Activated naive CD8-positive, alpha-beta T cell treated with anti-CD3 and anti-CD28 coated beads, Interleukin-2, amount 50 U/mL, for 16 hours (primary cell): ENCODE measurements around the gene FANCG.

ENCODE experiments used
- DNase-seq: peaks from one replicate; pipeline ENCODE4 v3.0.0-alpha.2; 2020; ENCODE audit warnings: low read depth, low spot score

FANCG gene

DNA sequence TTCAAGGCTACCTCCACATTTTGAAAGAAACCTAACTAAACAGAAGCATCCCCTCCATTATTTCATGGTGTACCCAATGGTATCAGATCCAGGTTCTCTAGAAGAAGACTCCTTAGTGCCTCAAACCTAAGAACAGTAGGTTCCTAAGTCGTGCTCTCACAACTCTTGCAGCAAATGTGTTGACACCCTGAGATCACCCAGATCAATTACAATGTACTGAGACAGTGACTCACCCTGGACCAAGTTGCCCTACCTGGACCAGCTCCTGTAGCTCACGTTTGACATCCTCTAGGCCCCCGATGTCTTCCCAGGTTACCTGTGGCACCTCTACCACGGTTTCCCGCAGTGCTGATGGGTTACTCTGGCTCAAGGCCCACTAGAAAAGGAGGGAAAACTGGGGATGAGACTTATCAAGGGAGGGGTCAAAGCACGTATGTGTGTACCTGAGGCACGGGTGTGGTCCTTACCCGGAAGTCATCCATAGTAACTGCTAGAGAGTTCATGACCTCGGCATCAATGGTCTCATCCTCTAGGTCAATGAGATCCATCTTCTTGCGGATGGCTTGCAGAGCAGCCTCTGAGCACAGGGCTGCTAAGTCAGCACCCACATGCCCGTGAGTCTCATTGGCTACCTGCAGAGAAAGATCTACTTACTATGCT, 19.1 kb downstream of the FANCG start:
- DNase-seq, result no peak

DNA sequence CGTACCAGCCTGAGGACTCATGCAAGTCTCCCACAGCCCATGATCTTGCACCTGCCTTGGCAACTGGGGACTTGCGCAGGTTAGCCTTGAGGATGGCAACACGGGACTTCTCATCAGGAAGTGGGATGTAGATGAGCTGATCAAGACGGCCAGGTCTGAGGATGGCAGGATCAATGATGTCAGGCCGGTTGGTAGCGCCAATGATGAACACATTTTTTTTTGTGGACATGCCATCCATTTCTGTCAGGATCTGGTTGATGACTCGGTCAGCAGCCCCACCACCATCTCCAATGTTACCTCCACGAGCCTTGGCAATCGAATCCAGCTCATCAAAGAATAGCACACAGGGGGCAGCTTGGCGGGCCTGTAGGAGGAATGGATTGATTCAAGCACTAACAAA, 20.3 kb downstream of the FANCG start:
- DNase-seq, result no peak

DNA sequence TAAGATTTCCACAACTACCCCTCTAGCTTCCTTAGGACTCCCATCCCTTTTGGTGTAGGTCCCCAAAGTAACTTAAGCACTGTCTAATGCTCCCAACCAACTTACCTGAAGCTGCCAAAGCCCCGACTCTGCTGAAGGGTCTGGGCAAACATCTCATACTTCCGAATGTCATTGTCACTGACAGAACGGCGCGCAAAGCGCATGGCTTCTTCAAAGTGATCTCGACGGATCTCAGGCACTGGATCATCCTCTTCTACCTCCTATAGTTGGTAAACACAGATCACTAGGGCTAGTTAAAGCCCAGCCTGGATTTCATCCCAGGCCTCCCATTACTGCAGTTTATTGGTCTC, 22.5 kb downstream of the FANCG start:
- no peak for DNase-seq

DNA sequence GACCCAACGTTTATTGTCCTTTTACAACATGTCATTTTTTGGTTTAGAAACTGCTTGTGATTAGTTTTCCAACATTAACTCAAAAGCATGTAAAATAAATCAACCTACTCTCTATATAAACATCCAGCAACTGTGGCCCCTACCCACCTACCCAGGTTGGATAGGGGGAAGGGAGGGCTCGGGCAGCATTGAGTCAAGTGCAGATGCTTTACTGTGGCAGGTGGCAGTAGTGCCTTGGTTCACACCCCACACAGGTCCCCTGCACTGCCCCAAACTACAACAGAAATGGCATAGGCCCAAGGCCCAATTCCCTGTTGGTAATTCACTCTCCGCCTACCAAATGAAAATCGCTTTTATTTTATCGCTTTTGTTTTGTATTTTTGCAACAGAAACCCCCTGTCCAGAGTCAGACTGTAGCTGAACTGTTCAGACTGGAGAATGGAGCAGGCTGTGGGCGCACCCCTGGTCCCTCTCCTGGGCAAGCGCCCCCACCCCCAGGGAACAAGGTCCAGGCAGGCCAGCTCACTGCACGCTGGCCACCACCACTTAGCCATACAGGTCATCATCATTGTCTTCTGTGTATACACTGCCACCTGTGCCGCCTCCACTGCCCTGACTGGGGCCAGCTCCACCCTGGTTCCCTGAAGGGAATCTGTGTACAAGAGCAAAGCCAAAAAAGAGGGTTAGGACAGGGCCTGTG, 23.0 kb downstream of the FANCG start:
- no peak for DNase-seq

DNA sequence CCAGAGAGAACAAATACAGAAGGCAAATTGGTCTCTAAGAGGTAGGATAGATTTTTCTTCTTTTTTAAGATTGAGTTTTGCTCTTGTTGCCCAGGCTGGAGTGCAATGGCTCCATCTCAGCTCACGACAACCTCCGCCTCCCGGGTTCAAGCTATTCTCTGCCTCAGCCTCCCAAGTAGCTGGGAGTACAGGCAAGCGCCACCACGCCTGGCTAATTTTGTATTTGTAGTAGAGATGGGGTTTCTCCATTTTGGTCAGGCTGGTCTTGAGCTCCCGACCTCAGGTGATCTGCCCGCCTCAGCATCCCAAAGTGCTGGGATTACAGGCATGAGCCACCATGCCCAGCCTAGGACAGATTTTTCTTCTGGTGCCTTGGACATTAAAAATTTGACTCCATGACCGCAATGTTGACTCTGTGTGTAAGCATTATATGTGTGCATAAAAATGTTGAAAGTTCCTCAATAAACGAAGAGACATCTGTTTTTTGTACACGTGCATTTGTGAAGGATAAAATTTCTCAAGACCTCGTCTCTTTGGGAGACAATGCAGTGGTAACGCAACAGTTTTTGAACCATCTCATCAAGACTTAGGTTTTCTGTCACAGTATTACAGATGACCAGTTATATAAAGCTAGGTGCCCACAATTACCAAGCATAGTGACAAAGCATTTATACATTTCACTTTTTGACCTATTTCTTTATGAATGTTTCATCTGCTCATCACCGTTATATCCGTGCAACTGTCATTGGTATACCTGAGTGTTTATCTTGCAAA, 24.7 kb downstream of the FANCG start:
- DNase-seq, result no peak

DNA sequence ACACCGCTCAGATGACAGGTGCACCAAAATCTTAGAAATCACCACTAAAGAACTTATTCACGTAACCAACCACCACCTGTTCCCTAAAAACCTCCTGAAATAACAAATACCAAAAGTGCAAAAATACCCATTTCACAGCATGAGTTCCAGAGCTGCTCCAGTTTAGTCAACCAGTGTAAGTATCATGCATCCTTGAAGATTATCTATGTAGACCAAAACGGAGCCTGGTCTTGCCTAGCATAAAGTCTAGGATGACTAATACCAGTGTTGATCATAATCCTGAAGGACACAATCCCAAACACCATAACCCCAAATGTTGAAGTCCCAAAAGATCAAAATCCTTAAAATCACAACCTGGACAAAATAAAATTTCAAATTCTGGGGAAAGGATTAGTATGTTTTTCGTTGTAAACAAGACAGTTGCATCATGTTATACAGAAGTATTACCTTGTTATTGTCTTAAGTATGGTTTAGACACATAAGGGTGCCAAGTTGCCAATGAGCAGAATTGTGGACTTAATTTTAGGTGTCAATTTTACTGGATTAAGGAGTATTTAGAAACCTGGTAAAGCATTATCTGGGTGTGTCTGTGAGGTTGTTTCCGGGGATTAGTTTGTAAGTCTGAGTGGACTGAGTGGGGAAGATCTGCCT, 25.4 kb downstream of the FANCG start:
- no peak for DNase-seq

DNA sequence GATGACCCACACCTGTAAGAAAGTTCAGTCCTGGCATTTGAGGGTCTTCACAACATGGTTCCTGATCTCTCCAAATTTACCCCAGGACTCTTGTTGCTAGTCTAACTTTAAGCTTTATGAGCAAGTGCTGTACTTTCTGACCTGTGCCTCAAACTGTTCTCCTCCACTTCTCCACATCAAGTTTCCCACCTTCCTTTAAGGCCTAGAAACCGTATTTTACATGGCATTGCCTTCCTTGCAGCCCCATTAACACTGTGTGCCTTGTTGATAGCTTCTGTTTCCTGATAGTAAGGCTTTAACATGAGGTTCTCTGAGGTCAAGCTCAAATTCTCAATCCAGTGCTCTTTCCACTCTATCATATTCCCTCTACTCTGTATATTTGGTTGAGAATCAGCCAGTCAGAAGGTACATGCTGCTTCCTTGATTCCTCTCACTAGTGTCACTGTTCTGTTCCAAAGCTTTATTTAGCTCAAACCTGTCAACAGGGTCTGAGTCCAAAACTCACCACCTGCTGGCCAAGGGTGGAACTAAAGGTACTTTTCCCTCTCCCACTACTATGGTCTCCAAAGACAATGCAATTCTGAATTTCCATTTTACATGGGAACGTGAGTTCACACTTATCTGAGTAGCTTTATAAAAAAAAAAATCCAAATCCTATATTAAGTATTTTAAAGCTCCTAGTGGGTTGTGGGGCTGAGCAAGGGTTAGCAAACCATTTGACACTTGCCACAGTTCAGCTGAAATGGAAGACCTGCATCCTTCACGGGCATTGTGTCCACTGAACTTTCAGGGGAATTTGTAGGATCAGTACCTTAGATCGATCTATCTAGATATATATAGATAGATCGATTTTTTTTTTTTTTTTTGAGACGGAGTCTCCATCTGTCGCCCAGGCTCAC, 28.4 kb downstream of the FANCG start:
- no peak for DNase-seq

DNA sequence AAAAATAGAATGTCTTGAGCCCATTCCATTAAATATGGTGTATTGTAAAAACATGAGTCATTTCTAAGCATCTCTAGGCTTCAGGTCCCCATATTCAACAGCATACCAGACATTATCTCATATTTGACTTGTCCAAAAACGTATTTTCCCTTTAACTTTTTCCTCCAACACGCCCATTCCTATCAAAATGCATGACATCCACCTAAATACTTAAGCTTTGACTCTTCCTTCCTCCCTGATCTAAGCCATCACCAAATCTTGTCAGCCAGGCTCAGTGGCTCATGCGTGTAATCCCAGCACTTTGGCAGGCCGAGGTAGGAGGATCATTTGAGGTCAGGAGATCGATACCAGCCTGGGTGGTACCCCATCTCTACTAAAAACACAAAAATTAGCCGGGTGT, 31.2 kb downstream of the FANCG start:
- no peak for DNase-seq

DNA sequence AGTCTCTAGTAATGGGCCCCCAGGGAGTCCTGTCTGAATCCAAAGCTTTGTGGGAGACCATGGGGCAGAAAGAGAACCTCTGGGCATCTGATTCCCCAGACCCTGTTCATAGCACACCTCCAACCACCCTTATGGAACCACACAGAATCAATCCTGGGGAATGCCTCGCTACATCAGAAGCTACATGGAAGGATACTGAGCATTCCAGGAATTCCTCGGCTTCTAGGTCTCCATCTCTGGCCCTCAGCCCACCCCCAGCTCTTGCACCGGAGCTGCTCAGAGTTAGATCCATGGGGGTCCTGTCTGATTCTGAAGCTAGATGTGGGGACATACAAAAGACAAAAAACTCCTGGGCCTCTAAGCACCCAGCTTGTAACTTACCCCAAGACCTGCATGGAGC, 35.7 kb downstream of the FANCG start:
- no peak for DNase-seq

DNA sequence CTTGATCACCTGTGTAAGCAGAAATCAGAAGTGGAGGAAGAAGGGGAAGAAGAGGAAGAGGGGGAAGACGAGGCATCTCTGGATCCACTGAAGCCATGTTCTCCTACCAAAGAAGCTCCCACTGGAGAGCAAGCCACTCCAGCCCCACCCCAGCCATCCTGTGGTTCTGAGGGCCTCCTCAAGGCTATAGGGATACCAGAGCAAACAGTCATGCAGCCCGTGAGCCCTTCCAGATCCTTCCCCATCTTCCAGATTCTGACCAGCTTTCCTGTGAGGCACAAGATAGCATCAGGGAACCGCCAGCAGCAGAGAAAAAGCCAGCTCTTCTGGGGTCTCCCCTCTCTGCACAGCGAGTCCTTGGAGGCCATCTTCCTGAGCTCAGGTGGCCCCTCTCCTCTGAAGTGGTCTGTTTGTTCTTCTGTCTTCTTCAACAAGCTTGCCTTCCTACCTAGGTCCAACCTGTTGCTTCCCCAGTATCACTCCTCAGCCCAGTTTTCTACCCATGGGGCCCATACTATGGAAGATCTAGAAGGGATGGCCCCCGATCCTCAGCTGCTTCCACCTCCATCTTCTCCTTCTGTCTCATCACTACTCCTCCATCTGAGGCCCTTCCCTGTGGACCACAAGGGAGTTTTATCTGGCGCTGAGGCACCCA, 36.7 kb downstream of the FANCG start:
- no peak for DNase-seq

DNA sequence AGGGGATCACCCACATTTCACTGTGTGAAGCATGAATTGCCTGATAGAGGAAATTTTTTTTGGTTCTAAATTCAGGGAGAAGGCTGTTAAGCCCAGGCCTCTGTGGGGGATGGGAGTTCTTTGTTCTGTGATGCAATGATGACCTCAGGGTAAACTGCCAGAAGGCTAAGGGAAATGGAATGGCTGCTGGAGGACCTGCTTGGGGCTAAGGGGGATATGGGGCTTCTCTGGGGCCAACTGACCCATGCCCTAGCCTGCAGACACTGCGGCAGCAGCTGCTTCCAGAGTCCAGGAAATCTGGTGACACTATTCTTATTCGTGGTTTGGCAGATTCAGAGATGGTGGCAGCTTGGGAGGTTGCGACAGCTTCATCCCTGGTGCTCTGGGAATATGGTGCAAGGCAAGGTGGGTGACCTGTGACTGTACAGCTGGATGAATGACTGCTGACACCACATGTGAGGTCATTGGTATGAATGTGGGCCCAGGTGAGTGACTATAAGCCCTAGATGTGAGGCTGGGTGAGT, 37.6 kb downstream of the FANCG start:
- no peak for DNase-seq

DNA sequence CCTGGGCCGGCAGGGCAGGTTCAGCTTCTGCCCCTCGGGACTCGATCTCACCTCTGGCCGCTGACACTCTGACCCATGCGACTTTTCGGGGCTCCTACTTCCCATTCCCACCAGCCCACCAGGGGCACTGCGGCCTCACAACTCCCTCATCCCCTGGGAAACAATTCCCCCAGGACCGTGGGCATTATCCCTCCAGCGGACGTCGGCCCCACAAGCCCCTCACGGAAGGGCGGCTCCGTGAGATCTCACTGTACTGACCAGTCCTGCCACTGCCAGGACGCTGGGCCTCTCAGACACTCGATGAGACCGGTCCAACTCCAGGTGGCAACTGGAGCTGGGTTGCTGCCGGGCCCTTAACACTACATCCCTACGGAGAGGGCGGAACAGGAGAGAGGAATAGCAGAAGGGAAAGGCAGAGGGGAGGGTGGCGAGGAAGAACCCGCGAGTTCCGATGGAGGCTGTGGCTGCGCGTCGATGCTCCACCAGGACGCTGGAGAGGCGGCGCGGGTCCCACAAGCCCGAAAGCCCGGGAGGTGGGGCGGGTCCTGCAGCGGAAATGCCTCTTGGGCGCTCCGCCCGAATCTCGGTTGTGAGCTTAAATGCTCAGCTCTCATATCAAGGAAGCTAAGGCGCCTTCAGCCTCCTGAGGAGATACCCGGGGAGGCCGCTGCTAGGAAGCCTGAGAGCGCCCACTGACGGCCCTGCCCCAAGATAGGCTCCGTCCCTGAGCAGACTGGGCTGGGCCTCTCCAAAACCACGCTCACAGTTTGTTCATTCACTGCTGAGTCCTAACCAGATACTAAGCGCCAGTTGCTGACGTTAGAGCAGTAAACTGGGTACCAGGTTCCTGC, 43.7 kb downstream of the FANCG start:
- no peak for DNase-seq

DNA sequence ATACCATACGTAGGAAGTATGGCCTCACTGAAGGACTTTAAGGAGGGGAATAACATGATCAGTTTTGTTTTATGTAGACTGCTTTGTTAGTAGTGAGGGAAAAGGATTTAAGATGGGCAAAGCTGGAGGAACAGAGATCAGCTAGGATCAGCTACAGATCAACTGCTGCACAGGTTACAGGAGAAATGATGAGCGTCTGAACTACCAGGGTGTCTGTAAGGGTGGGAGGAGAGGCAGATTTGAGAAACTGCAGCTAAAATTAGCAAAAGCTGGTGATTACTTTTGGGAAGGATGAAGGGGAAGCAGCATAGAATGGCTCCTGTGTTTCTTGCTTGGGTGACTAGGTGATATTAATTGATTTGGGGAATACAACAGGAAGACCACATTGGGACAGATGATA, 46.6 kb downstream of the FANCG start:
- DNase-seq, result no peak

DNA sequence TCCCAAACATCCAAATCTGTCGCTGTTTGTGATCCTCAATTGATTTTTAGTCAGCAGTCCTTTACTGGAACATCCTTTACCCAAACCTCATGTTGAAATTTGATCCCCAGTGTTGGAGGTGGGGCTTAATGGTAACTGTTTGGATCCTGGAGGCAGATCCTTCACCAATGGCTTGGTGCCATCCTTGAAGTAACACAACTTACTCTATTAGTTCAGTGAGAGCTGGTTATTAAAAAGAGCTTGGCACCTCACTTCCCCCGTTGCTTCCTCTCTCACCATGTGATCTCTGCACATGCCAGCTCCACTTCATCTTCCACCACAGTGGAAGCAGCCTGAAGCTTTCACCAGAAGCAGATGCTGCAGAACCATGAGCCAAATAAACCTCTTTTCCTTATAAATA, 49.9 kb downstream of the FANCG start:
- no peak for DNase-seq

DNA sequence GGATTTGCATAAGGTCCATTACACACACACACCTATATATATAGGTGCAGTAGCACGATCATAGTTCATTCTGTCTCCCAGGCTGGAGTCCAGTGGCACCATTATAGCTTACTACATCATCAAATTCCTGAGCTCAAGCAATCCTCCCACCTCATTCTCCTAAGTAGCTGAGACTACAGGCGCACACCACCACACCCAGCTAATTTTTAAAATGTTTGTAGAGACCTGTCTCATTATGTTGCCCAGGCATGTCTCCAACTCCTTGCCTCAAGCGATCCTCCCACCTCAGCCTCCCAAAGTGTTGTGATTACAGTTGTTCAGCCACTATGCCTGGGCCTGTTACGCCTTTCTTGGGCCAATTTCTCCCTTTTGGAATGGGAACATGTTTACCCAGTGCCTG, 50.5 kb downstream of the FANCG start:
- no peak for DNase-seq

DNA sequence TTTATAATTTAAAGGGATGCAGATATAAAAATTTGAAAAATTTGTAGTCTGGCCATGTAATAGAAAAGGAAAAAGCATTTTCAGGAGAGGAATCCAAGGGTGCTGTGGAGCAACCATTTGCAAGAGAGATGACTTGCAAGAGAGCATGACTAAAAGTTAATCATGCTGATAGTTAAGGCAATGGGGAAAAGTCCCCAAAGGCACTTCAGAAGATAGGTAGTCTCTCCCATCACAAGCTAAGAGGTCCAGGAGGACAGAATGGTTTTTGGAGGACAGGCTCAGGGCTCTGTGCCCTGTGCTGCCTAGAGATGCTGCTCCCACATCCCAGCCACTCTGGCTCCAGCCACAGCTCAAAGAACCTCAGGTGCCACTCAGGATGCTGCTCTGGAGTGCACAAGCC, 51.4 kb downstream of the FANCG start:
- no peak for DNase-seq

DNA sequence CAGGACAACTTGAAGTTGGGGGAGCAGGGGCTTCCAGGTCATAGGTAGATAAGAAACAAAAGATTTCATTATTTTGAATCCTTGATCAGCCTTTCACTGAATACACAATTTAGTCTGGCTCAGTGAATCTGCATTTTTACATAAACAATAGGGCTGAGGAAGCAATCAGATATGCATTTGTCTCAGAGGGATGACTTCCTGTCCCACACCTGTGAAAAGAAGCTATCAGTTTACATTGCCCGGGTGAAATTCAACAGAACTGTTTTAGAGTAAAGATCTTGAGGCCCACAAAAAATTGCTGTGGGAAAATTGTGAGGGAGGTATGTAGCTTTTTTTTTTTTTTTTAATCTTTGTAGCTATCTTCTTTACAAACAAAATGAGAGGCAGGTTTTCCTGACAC, 51.9 kb downstream of the FANCG start:
- no peak for DNase-seq

DNA sequence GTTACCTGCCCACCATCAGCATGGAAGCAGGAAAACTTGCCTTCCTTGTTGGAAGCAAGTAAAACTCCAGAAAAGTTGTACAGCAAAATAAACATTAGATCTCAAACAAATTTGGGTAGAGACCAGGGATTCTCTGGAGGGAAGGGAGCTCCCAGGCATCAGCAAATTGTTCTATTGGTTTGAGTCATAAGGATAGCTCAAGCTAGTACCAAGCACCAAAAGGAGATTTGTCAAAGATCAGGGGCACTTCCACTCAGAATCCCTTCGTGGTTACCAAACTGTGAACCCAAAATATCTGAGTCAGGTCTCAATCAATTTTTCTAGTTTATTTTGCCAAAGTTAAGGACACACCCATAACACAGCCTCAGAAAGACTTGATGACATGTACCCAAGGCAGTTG, 52.4 kb downstream of the FANCG start:
- no peak for DNase-seq

DNA sequence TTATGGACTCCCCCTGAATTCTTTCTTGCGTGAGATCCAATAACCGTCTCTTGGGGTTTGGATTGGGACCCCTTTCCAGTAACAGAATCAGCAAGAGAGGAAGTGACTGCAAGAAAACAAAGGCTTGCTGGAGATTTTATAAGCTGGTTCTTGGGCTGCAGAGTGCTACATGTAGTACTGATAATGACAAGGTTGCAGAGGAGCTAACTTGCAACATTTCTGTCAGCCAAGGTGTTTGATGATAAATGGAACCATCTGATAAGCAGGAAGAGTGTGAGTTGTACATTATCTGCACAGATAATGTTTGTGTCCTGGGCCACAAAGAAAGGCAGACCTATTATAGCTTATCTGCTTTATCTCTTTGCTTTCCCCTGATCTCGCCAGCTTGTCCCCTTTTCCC, 53.1 kb downstream of the FANCG start:
- no peak for DNase-seq
